Measurements from ENCODE around the gene HSFX3. TPM values are rescaled to one million over a fixed set of nuclear protein-coding genes. Genes with fewer than 3 reads are reported as not detected.
"Not testable (repeated sequence)": the region's sequence is repeated elsewhere in the genome, so short reads cannot be mapped to it uniquely, and the experiment has no call there.

The HSFX3 gene
- total and polyA plus RNA-seq, 8 donors = not detected

GRCh38 chrX:149541521-149542047 lies 8.1 kb downstream of the HSFX3 start:
- no peaks in the 10 kb centered on the region for H3K4me1 ChIP-seq
- ATAC-seq (peak in 2 of 4 donors; percentile 1), DNase-seq (no peak), FAIRE-seq (no peak)
- H3K4me3 ChIP-seq = peak overlapping the region; percentile 33 to 58 (median 48)
- H3K27me3 ChIP-seq = no peaks in the 10 kb centered on the region
- intact Hi-C loops (cut with DNase I) = no loop called here
- H3K36me3 ChIP-seq = no peaks in the 10 kb centered on the region
- TF ChIP-seq CTCF (IDR thresholded peaks at IDR 0.05) = no peak
- no peaks in the 10 kb centered on the region for H3K9me3 ChIP-seq
- peak overlapping the region; percentile 88 to 91 (median 90) for H3K27ac ChIP-seq
- WGBS, 2 donors = 1 to 43% methylated on average over 13 of the region's 13 CpGs

- FAIRE-seq = peak; percentile 94
Measured at GRCh38 chrX:149540621-149541520, 8.9 kb downstream of the HSFX3 start, which contains the start of gene EOLA1. TSS of gene EOLA1 (plus strand) at chrX:149541012. CDS start at chrX:149545631, 4,619 bp downstream.

GRCh38 chrX:149540131-149540620 lies 9.5 kb downstream of the HSFX3 start:
- FAIRE-seq (no peak), DNase-seq (peak; percentile 87 to 94 (median 90)), ATAC-seq (peak; percentile 70 to 85 (median 76))
- H3K27ac ChIP-seq = peak overlapping the region; percentile 88 to 91 (median 90)
- no peak for TF ChIP-seq CTCF (IDR thresholded peaks at IDR 0.05)
- H3K4me1 ChIP-seq = no peaks in the 10 kb centered on the region
- intact Hi-C loops (cut with DNase I) = no loop called here
- WGBS, 2 donors = 2 to 22% methylated on average over 21 to 24 of the region's 24 CpGs
- peak overlapping the region; percentile 33 to 58 (median 48) for H3K4me3 ChIP-seq
- no peaks in the 10 kb centered on the region for H3K9me3 ChIP-seq
- no peaks in the 10 kb centered on the region for H3K27me3 ChIP-seq
- no peaks in the 10 kb centered on the region for H3K36me3 ChIP-seq

More at GRCh38 chrX:149540621-149541520, 8.9 kb downstream of the HSFX3 start, which contains the start of gene EOLA1:
- WGBS, 2 donors = 1 to 46% methylated on average over 71 of the region's 71 CpGs
- Histone ChIP-seq H3K4me3 (peak within 1 kb of the TSS; percentile 33 to 58 (median 48)), H3K4me1 (no peaks in the 10 kb centered on the region), H3K36me3 (no peaks in the 10 kb centered on the region), H3K27me3 (no peaks in the 10 kb centered on the region), H3K9me3 (no peaks in the 10 kb centered on the region), H3K27ac (peak within 1 kb of the TSS; percentile 88 to 91 (median 90))
- DNase-seq = peak; percentile 76 to 91 (median 84)
- peak; percentile 53 to 71 (median 64) for ATAC-seq
- intact Hi-C loops (cut with DNase I) = no loop called here
- TF ChIP-seq CTCF (IDR thresholded peaks at IDR 0.05) = no peak

GRCh38 chrX:149539283-149540130 lies 10.2 kb downstream of the HSFX3 start:
- Histone ChIP-seq H3K9me3 (no peaks in the 10 kb centered on the region), H3K36me3 (no peaks in the 10 kb centered on the region), H3K27ac (peak overlapping the region in 2 of 4 donors; percentile 47 to 55), H3K4me1 (no peaks in the 10 kb centered on the region), H3K4me3 (peak overlapping the region in 2 of 4 donors; percentile 21 to 36), H3K27me3 (no peaks in the 10 kb centered on the region)
- TF ChIP-seq CTCF (IDR thresholded peaks at IDR 0.05) = no peak
- intact Hi-C loops (cut with DNase I) = no loop called here
- ATAC-seq (peak; percentile 63 to 69 (median 66)), FAIRE-seq (peak; percentile 93), DNase-seq (peak; percentile 74 to 92 (median 88))
- 0 to 42% methylated on average over 27 to 32 of the region's 34 CpGs for WGBS, 2 donors

- H3K36me3 ChIP-seq; ATAC-seq; H3K27me3 ChIP-seq; DNase-seq; FAIRE-seq; H3K9me3 ChIP-seq; H3K27ac ChIP-seq; H3K4me1 ChIP-seq; H3K4me3 ChIP-seq; intact Hi-C loops (cut with DNase I): not testable (repeated sequence)
- 86 to 87% methylated on average over 7 of the region's 11 CpGs for whole genome bisulfite sequencing, 2 donors
Measured at GRCh38 chrX:149537474-149537873, 12.2 kb downstream of the HSFX3 start.

- 44 to 76% methylated on average over 3 of the region's 3 CpGs for WGBS, 2 donors
- H3K4me1 ChIP-seq; H3K4me3 ChIP-seq; intact Hi-C loops (cut with DNase I); ATAC-seq; H3K27ac ChIP-seq; H3K27me3 ChIP-seq; FAIRE-seq; H3K36me3 ChIP-seq; H3K9me3 ChIP-seq; DNase-seq: not testable (repeated sequence)
Measured at GRCh38 chrX:149534926-149535602, 14.7 kb downstream of the HSFX3 start.

- FAIRE-seq; H3K27me3 ChIP-seq; DNase-seq; H3K4me1 ChIP-seq; H3K36me3 ChIP-seq; H3K4me3 ChIP-seq; intact Hi-C loops (cut with DNase I); H3K27ac ChIP-seq; H3K9me3 ChIP-seq: not testable (repeated sequence)
- peak; percentile 61 to 80 (median 69) for ATAC-seq
- 43 to 61% methylated on average over 9 to 10 of the region's 11 CpGs for WGBS, 2 donors
Measured at GRCh38 chrX:149533999-149534398, 15.7 kb downstream of the HSFX3 start.
